Lower lobe of right lung (tissue), 2 donors: ENCODE measurements around the gene PIGA. TPM values are rescaled to one million over a fixed set of nuclear protein-coding genes. Genes with fewer than 3 reads are reported as not detected.

Source experiments
- ATAC-seq, 2 donors: fragments of 200-7000 bp; cut with Tn5 transposase; one replicate each; pipeline ENCODE4 v1.9.1; 2020 to 2022; ENCODE audit warnings: mild to moderate bottlenecking in 2 of 2, moderate library complexity in 2 of 2
- DNase-seq: peaks from one replicate; pipeline ENCODE4 v3.0.0-alpha.2; 2020
- H3K27ac ChIP-seq: fragments of 200-600 bp; one replicate; pipeline ENCODE4 v1.8.0; 2022
- H3K27me3 ChIP-seq: fragments of 200-600 bp; one replicate; pipeline ENCODE4 v1.8.0; 2022; ENCODE audit warnings: low read depth
- H3K36me3 ChIP-seq: fragments of 200-600 bp; one replicate; pipeline ENCODE4 v1.8.0; 2022; ENCODE audit warnings: mild to moderate bottlenecking
- H3K4me1 ChIP-seq: fragments of 200-600 bp; one replicate; pipeline ENCODE4 v1.8.0; 2022
- H3K4me3 ChIP-seq: fragments of 200-600 bp; one replicate; pipeline ENCODE4 v1.8.0; 2022; ENCODE audit warnings: mild to moderate bottlenecking
- H3K9me3 ChIP-seq: fragments of 200-600 bp; one replicate; pipeline ENCODE4 v1.8.0; 2022
- CTCF ChIP-seq: fragments of 200-600 bp; IDR thresholded peaks from one replicate; pipeline ENCODE4 v1.8.0; 2022; ENCODE audit warnings: antibody characterized with exemption, mild to moderate bottlenecking
- intact Hi-C: fragments of 100-400 bp; cut with DNase I; formaldehyde crosslinking; loops from one replicate; pipeline ENCODE4 v1.11.0; 2022
- total RNA-seq: library from RNA; stranded (reverse); fragmentation: NEBNext Ultra II Directional; extraction: Animal tissue kit (Norgen Biotek cat#: 25700); gene quantifications from one replicate; pipeline ENCODE4 v1.2.1, GENCODE V29; 2021
- donor health status: DM: no; HTN: yes; CAD: no; lungs with severe emphysema.

PIGA gene
- total RNA-seq, 1 donor from 2014 or later = 27.1 TPM

GRCh38 chrX:15366506-15367352 lies 31.4 kb upstream of the PIGA start:
- Histone ChIP-seq H3K9me3 (no peaks in the 10 kb centered on the region), H3K36me3 (no peaks in the 10 kb centered on the region), H3K27ac (no peak overlapping the region), H3K4me3 (no peak overlapping the region), H3K4me1 (no peaks in the 10 kb centered on the region), H3K27me3 (no peaks in the 10 kb centered on the region)
- no peak for ATAC-seq
- intact Hi-C loops = no loop called here
- TF ChIP-seq CTCF = no peak
- DNase-seq = no peak

- DNase-seq = no peak
- TF ChIP-seq CTCF = no peak
- Histone ChIP-seq H3K4me3 (no peak overlapping the region), H3K27ac (no peak overlapping the region), H3K36me3 (no peaks in the 10 kb centered on the region), H3K9me3 (no peaks in the 10 kb centered on the region), H3K4me1 (no peaks in the 10 kb centered on the region), H3K27me3 (no peaks in the 10 kb centered on the region)
- intact Hi-C loops = no loop called here
- ATAC-seq = no peak
Observed at GRCh38 chrX:15359701-15360100, 24.4 kb upstream of the PIGA start.

- Histone ChIP-seq H3K4me3 (no peak overlapping the region), H3K36me3 (no peaks in the 10 kb centered on the region), H3K27ac (no peak overlapping the region), H3K27me3 (no peaks in the 10 kb centered on the region), H3K9me3 (no peaks in the 10 kb centered on the region), H3K4me1 (no peaks in the 10 kb centered on the region)
- ATAC-seq (no peak), DNase-seq (no peak)
- TF ChIP-seq CTCF = no peak
- intact Hi-C loops = no loop called here
Observed at GRCh38 chrX:15358533-15358932, 23.2 kb upstream of the PIGA start.

GRCh38 chrX:15356444-15356843 lies 21.1 kb upstream of the PIGA start:
- Histone ChIP-seq H3K36me3 (no peaks in the 10 kb centered on the region), H3K27me3 (no peaks in the 10 kb centered on the region), H3K27ac (no peak overlapping the region), H3K4me1 (no peaks in the 10 kb centered on the region), H3K9me3 (no peaks in the 10 kb centered on the region), H3K4me3 (no peak overlapping the region)
- intact Hi-C loops = no loop called here
- DNase-seq = no peak
- TF ChIP-seq CTCF = no peak
- peak; percentile 52 to 71 for ATAC-seq

GRCh38 chrX:15350329-15350996 lies 15.1 kb upstream of the PIGA start:
- Histone ChIP-seq H3K36me3 (no peaks in the 10 kb centered on the region), H3K9me3 (no peaks in the 10 kb centered on the region), H3K4me1 (no peaks in the 10 kb centered on the region), H3K27ac (no peak overlapping the region), H3K27me3 (no peaks in the 10 kb centered on the region), H3K4me3 (no peak overlapping the region)
- intact Hi-C loops = no loop called here
- ATAC-seq (no peak), DNase-seq (no peak)
- no peak for TF ChIP-seq CTCF
